ENCODE results near the gene PLAAT3. TPM values are rescaled to one million over a fixed set of nuclear protein-coding genes. Genes with fewer than 3 reads are reported as not detected.
A peak's percentile ranks its signal among the peaks of the same experiment; 100 is the strongest.

PLAAT3 gene
- total RNA-seq, 6 experiments from 2014 or later, result 24.4 to 76.1 (median 52.2) TPM

GRCh38 chr11:63611395-63611747, 2.9 kb downstream of the PLAAT3 start:
- H3K27me3 ChIP-seq, result no peaks in the 10 kb centered on the region
- no peak overlapping the region for H3K27ac ChIP-seq
- no peaks in the 10 kb centered on the region for H3K36me3 ChIP-seq
- WGBS (ENCODE audit: insufficient coverage, low coverage, low lambda C conversion rate, missing lambda C conversion rate), result 63% methylated on average over 1 of the region's 1 CpG
- intact Hi-C loops (cut with DNase I), result no loop called here
- no peak for TF ChIP-seq POLR2A (IDR thresholded peaks at IDR 0.05)
- no peak for TF ChIP-seq CTCF (IDR thresholded peaks at IDR 0.05)
- peaks cover 2 to 51% (median 15%) of the 10 kb centered on the region in 4 donors for H3K4me1 ChIP-seq
- ATAC-seq (no peak), DNase-seq (no peak)
- no peak overlapping the region for H3K4me3 ChIP-seq
- H3K9me3 ChIP-seq, result no peaks in the 10 kb centered on the region

GRCh38 chr11:63610604-63611394, 3.4 kb downstream of the PLAAT3 start:
- intact Hi-C loops (cut with DNase I), result no loop called here
- TF ChIP-seq CTCF (IDR thresholded peaks at IDR 0.05) (no peak), POLR2A (IDR thresholded peaks at IDR 0.05) (no peak)
- WGBS (ENCODE audit: insufficient coverage, low coverage, low lambda C conversion rate, missing lambda C conversion rate), result 79% methylated on average over 14 of the region's 14 CpGs
- ATAC-seq, result no peak
- peak in 1 of 3 donors; percentile 20 for DNase-seq
- Histone ChIP-seq H3K4me1 (peaks cover 2 to 51% (median 15%) of the 10 kb centered on the region in 4 donors), H3K4me3 (no peak overlapping the region), H3K27ac (peak overlapping the region in 1 of 3 donors; percentile 73), H3K36me3 (no peaks in the 10 kb centered on the region), H3K27me3 (no peaks in the 10 kb centered on the region), H3K9me3 (no peaks in the 10 kb centered on the region)

GRCh38 chr11:63609971-63610580, 4.2 kb downstream of the PLAAT3 start:
- intact Hi-C loops (cut with DNase I), result no loop called here
- ATAC-seq (no peak), DNase-seq (peak in 1 of 3 donors; percentile 22)
- Histone ChIP-seq H3K36me3 (no peaks in the 10 kb centered on the region), H3K4me1 (peaks cover 2 to 51% (median 15%) of the 10 kb centered on the region in 4 donors), H3K27ac (peak overlapping the region in 2 of 3 donors; percentile 66 to 73), H3K9me3 (no peaks in the 10 kb centered on the region), H3K27me3 (no peaks in the 10 kb centered on the region), H3K4me3 (peak overlapping the region in 1 of 3 donors; percentile 8)
- WGBS (ENCODE audit: insufficient coverage, low coverage, low lambda C conversion rate, missing lambda C conversion rate), result 95% methylated on average over 7 of the region's 14 CpGs
- TF ChIP-seq POLR2A (IDR thresholded peaks at IDR 0.05) (no peak), CTCF (IDR thresholded peaks at IDR 0.05) (no peak)

GRCh38 chr11:63609536-63609935, 4.7 kb downstream of the PLAAT3 start:
- TF ChIP-seq POLR2A (IDR thresholded peaks at IDR 0.05) (no peak), CTCF (IDR thresholded peaks at IDR 0.05) (peak in 1 of 4 donors; percentile 7)
- Histone ChIP-seq H3K27me3 (no peaks in the 10 kb centered on the region), H3K27ac (peak overlapping the region; percentile 62 to 73 (median 66)), H3K4me3 (peak overlapping the region in 1 of 3 donors; percentile 8), H3K4me1 (peaks cover 2 to 51% (median 15%) of the 10 kb centered on the region in 4 donors), H3K36me3 (no peaks in the 10 kb centered on the region), H3K9me3 (no peaks in the 10 kb centered on the region)
- peak; percentile 65 to 77 (median 68) for ATAC-seq
- intact Hi-C loops (cut with DNase I), result no loop called here
- peak; percentile 76 to 87 (median 86) for DNase-seq
- WGBS (ENCODE audit: insufficient coverage, low coverage, low lambda C conversion rate, missing lambda C conversion rate), result 27% methylated on average over 2 of the region's 4 CpGs

Measured in right lobe of liver (tissue), 6 donors.